HFF-Myc (cell line): ENCODE data around the gene CEP131.

ENCODE experiments used
- DNase-seq: peaks from one replicate; pipeline ENCODE4 v3.0.0-alpha.2; 2011; ENCODE audit warnings: low read depth; ENCODE audit errors: extremely low read depth
- H3K4me3 ChIP-seq: replicated peaks from 2 replicates; pipeline ENCODE4 v1.5.1; 2011; ENCODE audit warnings: low read depth, mild to moderate bottlenecking, control low read depth, low read length
- CTCF ChIP-seq: IDR thresholded peaks from 2 replicates; pipeline ENCODE4 v1.5.1; 2012; ENCODE audit warnings: mild to moderate bottlenecking, low read depth, low read length, control low read depth; ENCODE audit errors: missing control alignments

CEP131 gene

GRCh38 chr17:81183807-81184206, 39.0 kb downstream of the CEP131 start:
- no peak for TF ChIP-seq CTCF
- no peak overlapping the region for H3K4me3 ChIP-seq
- DNase-seq, result no peak

GRCh38 chr17:81183316-81183715, 39.4 kb downstream of the CEP131 start:
- TF ChIP-seq CTCF, result no peak
- H3K4me3 ChIP-seq, result no peak overlapping the region
- no peak for DNase-seq

GRCh38 chr17:81182596-81182995, 40.2 kb downstream of the CEP131 start:
- DNase-seq, result no peak
- no peak for TF ChIP-seq CTCF
- H3K4me3 ChIP-seq, result no peak overlapping the region

GRCh38 chr17:81181811-81182185, 41.0 kb downstream of the CEP131 start:
- TF ChIP-seq CTCF, result no peak
- no peak for DNase-seq

GRCh38 chr17:81180836-81181810, 41.6 kb downstream of the CEP131 start:
- H3K4me3 ChIP-seq, result no peak overlapping the region
- no peak for TF ChIP-seq CTCF
- no peak for DNase-seq

More at GRCh38 chr17:81181811-81182185, 41.0 kb downstream of the CEP131 start:
- no peak overlapping the region for H3K4me3 ChIP-seq

- H3K4me3 ChIP-seq, result no peak overlapping the region
- no peak for TF ChIP-seq CTCF
- no peak for DNase-seq
Observed at GRCh38 chr17:81179861-81180260, 42.9 kb downstream of the CEP131 start.
